Right ventricle myocardium inferior (tissue), 1 donor: Measurements from ENCODE around the gene FBXL3. TPM values are rescaled to one million over a fixed set of nuclear protein-coding genes. Genes with fewer than 3 reads are reported as not detected.
"Not testable (repeated sequence)": the region's sequence is repeated elsewhere in the genome, so short reads cannot be mapped to it uniquely, and the experiment has no call there.

Experiments used
- ATAC-seq: fragments of 200-7000 bp; cut with Tn5 transposase; one replicate; pipeline ENCODE4 v1.9.1; 2020; ENCODE audit warnings: mild to moderate bottlenecking, moderate library complexity
- DNase-seq: peaks from one replicate; pipeline ENCODE4 v3.0.0; 2021; ENCODE audit errors: missing footprints
- intact Hi-C: fragments of 100-400 bp; cut with DNase I; formaldehyde crosslinking; loops from one replicate; pipeline ENCODE4 v1.11.0; 2022
- total RNA-seq: library from RNA; stranded (reverse); fragmentation: NEBNext Ultra II Directional; extraction: Animal tissue kit (Norgen Biotek cat#: 25700); gene quantifications from one replicate; pipeline ENCODE4 v1.2.1, GENCODE V29; 2021
- donor health status: DM: no; HTN: yes; CAD: no; lungs with severe emphysema.

The FBXL3 gene
- total RNA-seq, 1 donor from 2014 or later, result 29.3 TPM

DNA sequence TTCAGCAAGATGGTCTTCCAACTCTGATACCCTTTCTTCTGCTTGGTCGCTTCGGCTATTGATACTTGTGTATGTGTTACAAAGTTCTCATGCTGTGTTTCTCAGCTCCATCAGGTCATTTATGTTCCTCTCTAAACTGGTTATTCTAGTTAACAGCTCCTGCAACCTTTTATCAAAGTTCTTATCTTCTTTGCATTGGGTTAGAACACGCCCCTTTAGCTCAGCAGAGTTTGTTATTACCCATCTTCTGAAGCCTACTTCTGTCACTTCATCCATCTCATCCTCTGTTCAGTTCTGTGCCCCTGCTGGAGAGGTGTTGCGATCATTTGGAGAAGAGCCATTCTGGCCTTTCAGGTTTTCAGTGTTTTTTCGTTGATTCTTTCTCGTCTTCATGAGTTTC, 59.9 kb downstream of the FBXL3 start:
- ATAC-seq (no peak), DNase-seq (no peak)
- intact Hi-C loops, result no loop called here

- ATAC-seq, result peak; percentile 60
- DNase-seq, result peak; percentile 81
- intact Hi-C loops, result no loop called here
Observed at GRCh38 chr13:76965759-76966421, 61.1 kb downstream of the FBXL3 start.

- DNase-seq, ATAC-seq, intact Hi-C loops: not testable (repeated sequence)
Observed at GRCh38 chr13:76959734-76960133, 67.2 kb downstream of the FBXL3 start.

DNA sequence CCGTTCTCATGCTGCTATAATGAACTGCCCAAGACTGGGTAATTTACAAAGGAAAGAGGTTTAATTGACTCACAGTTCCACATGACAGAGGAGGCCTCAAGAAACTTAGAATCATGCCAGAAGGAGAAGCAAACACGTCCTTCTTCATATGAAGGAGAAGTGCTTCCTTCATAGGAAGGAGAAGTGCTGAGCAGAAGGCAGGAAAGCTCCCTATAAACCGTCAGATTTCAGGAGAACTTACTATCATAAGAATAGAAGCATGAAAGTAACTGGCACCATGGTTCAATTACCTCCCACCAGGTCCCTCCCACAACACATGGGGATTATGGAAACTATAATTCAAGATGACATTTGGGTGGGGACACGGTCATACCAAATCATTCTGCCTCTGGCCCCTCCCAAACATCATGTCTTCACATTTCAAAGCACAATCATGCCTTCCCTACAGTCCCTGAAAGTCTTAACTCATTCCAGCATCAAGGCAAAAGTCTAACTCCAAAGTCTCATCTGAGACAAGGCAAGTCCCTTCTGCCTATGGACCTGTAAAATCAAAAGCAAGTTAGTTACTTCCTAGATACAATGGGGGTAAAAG, 68.0 kb downstream of the FBXL3 start:
- ATAC-seq, result no peak
- intact Hi-C loops, result no loop called here

GRCh38 chr13:76955661-76956060, 71.3 kb downstream of the FBXL3 start:
- ATAC-seq (no peak), DNase-seq (no peak)
- intact Hi-C loops, result no loop called here

More for the DNA sequence above, 68.0 kb downstream of the FBXL3 start:
- DNase-seq, result no peak

Other genes with a start within 250 kb of the FBXL3 start
- 42.8 TPM for gene KCTD12, start 140.8 kb downstream of the FBXL3 start, total RNA-seq
- not detected for gene ACOD1, start 78.6 kb downstream of the FBXL3 start, total RNA-seq
- gene CLN5, start 35.1 kb downstream of the FBXL3 start, total RNA-seq, result 17.6 TPM